NCI-H2227 (cell line): ENCODE measurements around the gene ECHDC3.
"Not testable (repeated sequence)": the region's sequence is repeated elsewhere in the genome, so short reads cannot be mapped to it uniquely, and the experiment has no call there.

Experiments used
- DNase-seq: peaks from one replicate; lab custom pipeline; 2025; ENCODE audit not compliant: unreplicated experiment; lab: John Stamatoyannopoulos, UW

Gene ECHDC3

GRCh38 chr10:11715815-11716494, 26.2 kb upstream of the ECHDC3 start:
- DNase-seq: no peak

GRCh38 chr10:11716686-11717085, 25.5 kb upstream of the ECHDC3 start:
- no peak for DNase-seq

GRCh38 chr10:11719496-11720259, 22.5 kb upstream of the ECHDC3 start:
- DNase-seq: no peak

GRCh38 chr10:11720260-11720741, 21.9 kb upstream of the ECHDC3 start:
- DNase-seq: no peak

GRCh38 chr10:11721806-11722205, 20.4 kb upstream of the ECHDC3 start:
- DNase-seq: no peak

GRCh38 chr10:11723359-11723758, 18.8 kb upstream of the ECHDC3 start:
- DNase-seq: no peak

GRCh38 chr10:11724938-11725776, 17.0 kb upstream of the ECHDC3 start:
- peak; percentile 35 for DNase-seq

- DNase-seq: no peak
Measured at GRCh38 chr10:11725912-11726311, 16.3 kb upstream of the ECHDC3 start.

GRCh38 chr10:11727563-11727962, 14.6 kb upstream of the ECHDC3 start:
- DNase-seq: no peak

- DNase-seq: no peak
Measured at GRCh38 chr10:11728353-11728752, 13.8 kb upstream of the ECHDC3 start.

GRCh38 chr10:11729790-11730315, 12.3 kb upstream of the ECHDC3 start:
- no peak for DNase-seq

- no peak for DNase-seq
Measured at GRCh38 chr10:11730779-11731178, 11.4 kb upstream of the ECHDC3 start.

GRCh38 chr10:11736767-11737166, 5.4 kb upstream of the ECHDC3 start:
- not testable (repeated sequence) for DNase-seq

GRCh38 chr10:11737258-11738032, 4.7 kb upstream of the ECHDC3 start:
- not testable (repeated sequence) for DNase-seq

- DNase-seq: no peak
Measured at GRCh38 chr10:11740907-11741306, 1.3 kb upstream of the ECHDC3 start.

GRCh38 chr10:11741608-11742007, 574 bp upstream of the ECHDC3 start:
- DNase-seq: no peak

GRCh38 chr10:11742779-11743298, 657 bp downstream of the ECHDC3 start:
- no peak for DNase-seq

GRCh38 chr10:11743461-11744338, 1.5 kb downstream of the ECHDC3 start:
- no peak for DNase-seq

- DNase-seq: no peak
Measured at GRCh38 chr10:11745045-11745444, 2.9 kb downstream of the ECHDC3 start.
